ENCODE measurements around the gene TSHZ2.

- TF ChIP-seq CTCF (IDR thresholded peaks at IDR 0.05; ENCODE audit: extremely low read depth in 1 of 2, insufficient read depth in 1 of 2, low read depth in 1 of 2, low read length in 2 of 2), result no peak
- no peak for TF ChIP-seq EZH2 (IDR thresholded peaks at IDR 0.05; ENCODE audit: borderline replicate concordance, low read depth, low read length, severe bottlenecking)
- TF ChIP-seq POLR2A (IDR thresholded peaks at IDR 0.05; ENCODE audit: low read depth, low read length), result no peak
Measured at GRCh38 chr20:53055367-53056067, 83.4 kb downstream of the TSHZ2 start.
